ENCODE measurements around the gene RPTOR.

RPTOR gene

DNA sequence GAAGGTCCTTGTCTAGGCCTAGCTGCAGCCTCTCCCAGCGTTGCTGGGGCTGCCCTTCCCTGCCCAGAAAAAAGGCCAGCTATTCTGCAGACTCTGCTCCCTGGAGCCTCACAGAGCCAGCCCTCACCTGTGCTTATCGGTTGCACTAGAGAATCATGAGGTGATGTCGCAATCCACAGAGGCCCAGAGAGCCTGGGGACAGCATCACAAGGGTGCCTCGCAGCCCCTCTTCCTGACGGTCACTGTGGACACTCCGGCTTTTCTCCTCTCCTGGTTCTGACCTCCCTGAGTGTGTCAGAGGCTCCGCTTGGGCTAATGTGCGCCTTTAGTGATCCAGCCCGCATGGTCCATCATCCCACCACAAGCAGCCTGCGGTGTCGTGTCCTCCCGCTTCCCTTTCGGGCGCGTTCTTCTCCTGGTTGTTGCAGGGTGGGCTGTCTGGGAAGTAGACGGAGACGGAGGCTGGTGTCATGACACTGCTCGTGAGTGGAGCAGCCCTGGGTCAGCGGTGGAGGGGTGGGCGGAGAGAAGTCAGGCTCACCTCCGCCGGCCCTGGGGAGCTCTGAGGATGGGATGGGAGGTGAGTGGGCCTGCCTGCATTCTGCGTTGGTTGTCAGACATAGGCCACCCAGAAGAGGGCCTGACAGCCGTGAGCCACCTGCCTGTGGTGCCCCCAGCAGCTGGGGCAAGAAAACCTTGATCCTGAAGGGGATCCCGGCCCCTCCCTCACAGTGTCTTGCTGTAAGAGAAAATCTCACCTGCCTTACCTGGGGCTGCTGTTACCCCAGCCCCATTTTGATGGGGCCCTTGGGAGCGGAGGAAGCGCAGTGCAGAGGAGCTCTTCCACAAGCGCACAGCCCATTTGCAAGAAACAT is 281.1 kb downstream of the RPTOR start:
- DNase-seq = no peak

DNA sequence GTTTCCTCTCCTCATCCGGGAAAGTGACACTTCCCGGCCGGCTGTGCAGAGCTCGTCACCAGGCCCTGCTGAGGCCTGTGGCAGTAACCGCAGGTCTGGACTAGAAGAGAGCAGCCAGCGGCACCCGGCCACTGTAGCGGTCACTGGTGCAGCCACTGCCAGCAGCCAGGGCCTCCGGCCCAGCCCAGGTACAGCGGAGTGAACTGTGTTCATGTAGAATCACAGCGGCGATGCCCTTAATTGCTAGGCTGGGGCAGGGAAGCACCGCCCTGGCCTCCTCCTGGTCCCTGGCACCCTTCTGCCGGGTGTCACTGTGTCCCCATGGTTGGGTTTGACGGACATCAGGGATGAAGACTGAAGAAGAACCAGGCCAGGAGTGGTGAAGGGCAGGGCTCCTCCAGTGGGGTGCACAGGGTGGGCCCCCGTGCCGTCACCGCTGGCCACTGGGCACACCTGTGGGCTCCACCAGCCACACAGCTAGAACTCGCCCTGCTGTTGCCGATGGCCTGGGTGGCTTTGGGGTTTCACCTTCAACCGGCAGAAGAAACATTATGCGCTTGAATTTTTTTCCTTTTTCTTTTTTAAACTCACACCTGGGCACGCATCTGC is 281.8 kb downstream of the RPTOR start:
- no peak for DNase-seq

DNA sequence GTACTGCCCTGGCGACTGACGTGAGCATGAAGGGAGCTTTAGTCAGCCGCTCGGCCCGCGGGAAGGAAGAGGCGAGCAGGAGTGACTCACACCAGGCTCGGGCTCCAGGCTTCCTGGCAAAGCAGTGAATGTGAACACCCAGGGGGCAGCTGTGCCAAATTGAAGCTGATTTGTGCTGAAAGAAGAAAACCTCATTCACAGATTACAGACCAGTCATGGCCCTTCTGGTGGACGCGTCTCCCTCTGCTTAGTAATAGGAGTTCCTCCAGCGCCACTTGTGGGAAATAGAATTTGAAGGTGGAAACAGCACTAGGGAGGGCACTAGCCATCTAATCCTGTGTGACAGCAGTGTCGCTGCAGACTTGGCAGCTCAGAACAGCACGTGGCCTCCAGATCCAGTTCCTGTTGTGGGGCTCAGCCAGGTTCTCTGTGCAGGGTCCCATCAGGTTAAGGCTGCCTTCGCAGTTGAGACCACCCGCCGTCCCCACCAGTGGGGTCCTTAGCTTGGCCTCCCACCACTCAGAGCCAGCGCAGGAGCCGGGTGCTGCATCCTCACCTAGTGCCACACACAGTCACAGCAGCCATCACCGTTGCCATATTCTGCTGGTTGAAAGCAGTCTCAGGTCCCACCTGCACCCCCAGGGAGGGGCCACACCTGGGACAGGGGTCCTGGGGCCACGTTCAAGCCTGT is 282.5 kb downstream of the RPTOR start:
- DNase-seq = no peak

DNA sequence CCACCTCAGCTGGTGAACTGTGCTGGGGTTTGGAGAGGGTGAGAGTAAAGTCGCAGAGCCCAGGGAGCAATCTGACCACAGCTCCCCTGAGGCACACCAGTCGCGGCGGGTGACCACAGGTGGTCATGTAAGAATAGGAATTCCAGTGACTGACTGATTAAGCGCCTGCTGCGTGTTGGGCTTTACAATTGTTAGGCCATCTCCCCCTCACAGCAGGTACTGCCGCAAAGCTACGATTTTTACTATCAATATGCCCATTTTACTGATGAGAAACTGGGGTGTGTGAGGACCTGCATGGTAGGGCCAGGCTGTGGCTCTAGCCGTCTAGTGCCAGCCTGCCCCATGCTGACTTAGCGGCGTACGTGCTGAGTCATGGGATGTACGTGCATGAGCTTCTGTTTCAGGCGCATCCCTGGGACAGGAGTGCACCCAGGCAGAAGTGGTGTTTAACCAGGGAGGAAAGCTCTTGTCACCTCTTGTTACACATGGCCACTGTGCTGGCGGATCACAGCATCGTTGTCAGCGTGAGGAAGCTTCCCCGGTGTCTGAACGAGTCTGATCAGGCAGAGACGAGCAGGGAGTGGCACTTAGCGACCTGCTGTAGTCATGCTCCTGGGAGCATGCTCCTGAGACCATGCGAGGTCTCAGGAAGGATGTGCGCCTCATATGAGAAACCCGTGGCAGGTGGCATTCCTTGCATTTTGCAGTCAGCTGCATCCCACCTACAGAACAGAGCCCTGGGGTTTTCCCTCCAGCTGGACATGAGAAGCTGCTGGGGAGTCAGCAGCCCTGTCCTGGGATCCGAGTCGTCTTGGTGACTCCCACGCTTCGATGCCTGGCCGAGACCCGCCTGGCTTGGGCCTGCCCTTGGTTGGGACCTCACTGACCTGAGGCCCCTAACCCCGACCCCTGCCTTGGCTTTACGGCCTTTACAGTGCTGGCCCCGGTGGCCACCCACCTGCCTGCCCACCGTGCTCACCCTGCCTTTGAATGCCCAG is 283.3 kb downstream of the RPTOR start:
- DNase-seq = no peak

DNA sequence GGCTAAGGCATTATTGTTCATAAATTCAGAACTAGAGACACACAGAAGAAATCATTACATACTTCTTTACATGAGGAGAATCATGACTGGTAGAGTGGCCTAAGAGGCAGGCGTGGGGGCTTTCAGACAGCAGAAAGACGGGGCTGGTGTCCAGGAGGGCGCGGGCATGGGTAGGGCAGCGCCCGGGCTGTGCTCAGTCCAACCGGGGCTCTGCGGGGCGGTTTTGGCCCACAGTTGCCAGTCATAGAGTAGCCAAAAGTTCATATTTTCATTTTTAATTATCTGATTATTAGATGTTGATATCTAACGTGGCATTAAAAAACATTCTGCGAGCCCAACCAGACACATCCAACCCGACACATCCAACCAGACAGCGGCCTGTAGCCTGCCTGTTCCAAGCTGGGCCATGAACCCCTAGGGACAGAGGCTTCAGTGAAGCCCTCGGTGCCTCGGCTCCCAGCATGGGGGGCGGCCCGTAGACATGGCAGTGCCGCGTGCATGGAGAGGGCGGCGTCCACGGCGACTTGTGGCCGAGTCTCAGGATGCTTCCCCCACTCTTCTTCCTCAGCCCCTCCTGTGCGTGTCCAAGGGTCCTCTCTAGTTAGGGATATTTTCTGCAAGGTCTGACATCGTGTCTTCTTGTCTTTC is 284.7 kb downstream of the RPTOR start:
- no peak for DNase-seq

DNA sequence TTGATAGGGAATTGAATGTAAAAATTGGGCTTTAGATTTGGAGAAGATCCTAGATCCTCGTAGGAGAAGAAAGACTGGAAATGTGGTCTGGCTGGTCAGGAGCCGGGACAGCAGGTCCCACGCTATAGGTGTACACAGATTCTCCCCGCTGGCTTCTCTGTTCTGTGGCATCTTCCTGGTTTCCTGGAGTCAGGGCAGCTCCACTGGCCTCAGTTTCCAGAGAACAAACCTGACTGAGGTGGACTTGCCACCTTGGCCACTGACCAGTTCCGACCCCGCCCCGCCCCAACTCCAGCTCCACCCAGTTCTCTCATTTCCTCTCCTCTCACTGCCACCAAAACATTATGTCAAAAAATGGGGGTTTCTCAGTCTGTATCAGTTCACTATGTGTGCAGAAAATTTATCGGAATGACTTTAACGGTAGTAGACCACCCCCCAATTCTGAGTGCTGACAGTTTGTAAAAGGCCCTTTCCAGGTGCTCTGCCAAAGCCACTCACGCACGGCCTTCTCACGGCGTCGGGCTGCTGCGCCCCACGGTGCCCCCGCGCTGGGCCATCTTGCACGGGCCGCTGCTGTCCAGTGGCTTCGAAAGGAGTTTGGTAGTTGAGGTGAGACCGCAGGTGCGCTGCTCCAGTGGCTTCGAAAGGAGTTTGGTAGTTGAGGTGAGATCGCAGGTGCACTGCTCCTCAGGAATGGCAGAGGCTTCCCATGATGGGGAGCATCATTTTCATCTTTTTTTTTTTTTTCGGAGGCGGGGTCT is 285.6 kb downstream of the RPTOR start:
- DNase-seq = no peak

DNA sequence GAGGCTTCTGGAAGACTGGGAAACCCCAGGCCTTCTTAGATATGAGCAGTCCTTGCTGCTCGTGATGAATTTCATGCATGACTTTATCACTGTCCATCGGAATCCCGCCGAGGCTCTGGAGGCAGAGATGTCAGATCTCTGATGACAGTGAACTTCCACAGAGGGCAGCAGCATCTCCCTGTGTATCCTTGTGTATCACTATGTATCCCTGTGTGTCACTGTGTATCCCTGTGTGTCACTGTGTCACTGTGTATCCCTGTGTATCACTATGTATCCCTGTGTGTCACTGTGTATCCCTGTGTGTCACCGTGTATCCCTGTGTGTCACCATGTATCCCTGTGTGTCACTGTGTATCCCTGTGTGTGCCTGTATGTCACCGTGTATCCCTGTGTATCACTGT is 286.9 kb downstream of the RPTOR start:
- no peak for DNase-seq

DNA sequence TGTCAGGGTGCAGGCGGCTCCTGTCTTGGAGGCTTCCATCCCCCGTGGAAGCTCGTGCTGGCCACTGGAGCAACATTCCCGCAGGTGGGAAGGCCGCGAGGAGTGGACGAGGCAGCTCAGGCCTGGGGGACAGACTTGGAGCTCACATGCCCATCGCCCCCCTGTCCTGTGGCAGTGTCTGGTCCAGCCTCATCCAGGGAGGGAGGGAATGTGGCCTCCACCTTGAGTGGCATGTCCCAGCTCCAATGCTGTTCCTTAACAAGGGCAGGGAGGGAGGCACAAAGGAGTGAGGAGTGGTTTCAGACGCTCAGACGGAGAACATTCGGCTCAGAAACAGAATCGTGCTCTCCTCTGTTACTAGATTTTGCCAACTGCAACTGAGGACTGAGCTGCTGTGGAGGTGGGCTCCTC is 287.6 kb downstream of the RPTOR start:
- no peak for DNase-seq

DNA sequence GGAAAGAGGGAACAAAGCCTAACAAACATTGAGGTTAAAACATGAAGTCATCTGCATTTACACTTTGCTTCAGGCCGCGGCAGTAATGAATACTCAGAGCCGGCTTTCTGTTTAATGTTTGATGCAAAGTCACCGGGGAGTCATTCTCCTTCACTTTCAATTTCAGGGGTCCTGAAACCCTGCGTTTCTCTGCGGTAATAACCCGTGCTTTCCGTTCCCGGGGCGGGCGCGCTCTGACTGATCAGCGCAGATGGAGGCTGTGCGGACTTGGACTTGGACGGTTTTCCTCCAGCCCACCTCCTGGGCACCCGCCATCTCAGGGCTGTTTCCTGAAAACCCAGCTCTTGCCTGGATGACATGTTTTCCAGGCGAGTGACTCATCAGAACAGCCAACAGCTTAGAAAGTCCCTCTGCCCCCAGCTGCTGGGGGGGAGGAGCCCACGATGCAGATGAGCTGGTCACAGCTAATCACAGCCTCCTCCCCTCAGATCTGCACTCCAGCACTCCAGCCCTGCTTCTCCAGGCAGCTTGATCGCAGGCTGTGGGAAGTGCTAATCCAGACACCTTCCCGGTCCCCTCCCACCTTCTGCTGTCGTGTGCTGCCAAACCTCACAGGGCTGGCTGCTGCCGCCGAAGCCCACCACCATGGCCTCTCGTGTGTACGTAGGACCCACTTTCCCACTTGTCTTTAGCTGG is 288.4 kb downstream of the RPTOR start:
- no peak for DNase-seq

DNA sequence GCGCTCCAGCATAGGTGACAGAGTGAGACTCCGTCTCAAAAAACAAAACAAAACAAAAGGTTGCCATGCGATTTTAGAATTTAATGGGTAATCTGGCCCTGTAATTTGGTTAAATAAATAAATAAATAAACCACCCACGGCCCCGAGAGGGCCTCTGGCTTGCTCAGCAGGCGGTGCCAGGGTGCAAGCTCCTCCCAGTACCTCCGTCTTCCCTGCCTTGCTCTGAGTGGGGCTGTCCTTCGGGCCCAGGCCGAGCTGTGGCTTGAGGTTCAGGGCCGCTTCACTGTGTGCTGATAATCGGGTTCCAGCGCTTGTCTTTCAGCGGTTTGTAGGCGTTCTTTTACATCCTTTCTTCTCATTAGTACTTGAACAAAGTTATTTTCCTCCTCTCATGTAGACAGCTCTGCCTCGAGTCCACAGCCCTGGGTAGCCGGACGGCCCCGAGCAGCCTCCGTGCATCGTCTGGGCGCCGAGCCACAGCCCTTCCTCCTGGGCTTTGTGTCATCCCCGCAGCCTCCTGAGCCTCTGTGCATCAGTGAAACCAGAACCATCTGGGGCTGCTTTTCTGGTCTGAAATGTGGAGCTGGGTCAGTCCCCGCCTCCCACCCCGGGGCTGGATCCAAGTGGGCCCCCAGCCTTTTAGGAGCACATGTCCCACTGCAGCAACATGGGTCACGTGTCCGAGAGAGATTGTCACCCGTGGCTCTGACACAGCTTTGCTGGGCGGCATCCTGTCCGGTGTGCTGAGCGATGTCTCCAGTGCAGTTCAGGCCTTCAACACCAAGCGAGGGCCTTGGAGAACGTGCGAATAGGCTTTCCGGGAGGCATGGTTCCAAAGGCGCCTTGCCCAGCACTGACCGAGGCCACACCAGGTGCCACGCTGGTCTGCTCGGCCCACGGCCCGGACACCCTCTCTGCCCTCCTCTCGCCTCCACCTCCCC is 289.6 kb downstream of the RPTOR start:
- no peak for DNase-seq

DNA sequence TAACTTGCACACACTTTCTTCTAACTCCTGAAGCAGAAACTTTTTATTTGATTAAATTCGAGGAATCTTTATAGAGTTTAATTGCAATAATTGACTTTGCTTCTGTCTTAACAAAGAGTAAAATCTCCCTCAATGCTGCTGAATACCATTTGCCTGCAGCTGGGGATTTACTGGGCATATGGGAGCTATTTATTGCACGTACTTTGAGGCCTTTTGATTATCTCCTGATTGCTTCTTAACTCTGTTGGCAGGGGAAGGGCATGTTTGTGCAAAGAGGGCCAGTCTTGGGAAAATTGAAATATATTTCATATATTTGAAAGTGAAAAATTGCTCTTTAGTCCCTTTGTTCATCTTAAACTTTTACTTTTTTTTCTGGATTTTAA is 290.2 kb downstream of the RPTOR start:
- DNase-seq = no peak

DNA sequence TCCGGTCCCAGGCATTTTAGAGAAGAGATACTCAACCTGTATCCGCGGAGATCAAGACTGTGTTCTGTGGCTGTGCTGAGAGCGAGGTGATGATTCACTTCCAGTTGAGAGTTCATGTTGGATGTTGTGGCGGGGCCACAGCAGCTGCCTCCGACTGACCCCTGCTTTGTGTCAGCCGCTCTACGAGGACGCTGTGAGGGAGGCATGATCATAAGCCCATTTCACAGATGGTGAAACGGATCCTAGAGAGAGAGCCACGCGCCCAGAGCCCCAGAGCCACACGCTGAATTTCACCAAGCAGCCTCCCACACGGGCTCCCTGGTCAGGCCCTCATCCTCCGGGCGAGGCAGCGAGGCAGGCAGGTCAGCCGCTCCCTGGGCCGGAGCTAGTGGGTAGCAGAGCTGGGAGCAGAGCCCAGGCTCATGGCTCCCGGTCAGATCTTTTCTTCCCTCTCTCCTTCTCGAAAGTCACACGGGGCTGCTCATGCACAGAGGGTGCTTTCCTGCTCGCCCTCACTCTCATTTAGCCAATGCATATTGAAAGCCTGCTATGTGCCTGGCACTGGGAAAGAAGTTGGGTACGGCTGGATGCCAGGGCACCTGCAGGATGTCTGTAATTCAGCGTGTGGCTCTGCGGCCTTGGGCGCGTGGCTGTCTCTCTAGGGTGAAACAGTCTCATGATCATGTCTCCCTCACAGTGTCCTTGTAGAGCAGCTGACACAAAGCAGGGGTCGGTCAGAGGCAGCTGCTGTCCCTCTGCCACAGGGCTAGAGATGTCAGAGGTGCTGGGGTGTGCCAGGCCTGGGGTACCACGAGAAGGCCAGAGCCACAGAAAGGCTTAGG is 291.4 kb downstream of the RPTOR start:
- no peak for DNase-seq

DNA sequence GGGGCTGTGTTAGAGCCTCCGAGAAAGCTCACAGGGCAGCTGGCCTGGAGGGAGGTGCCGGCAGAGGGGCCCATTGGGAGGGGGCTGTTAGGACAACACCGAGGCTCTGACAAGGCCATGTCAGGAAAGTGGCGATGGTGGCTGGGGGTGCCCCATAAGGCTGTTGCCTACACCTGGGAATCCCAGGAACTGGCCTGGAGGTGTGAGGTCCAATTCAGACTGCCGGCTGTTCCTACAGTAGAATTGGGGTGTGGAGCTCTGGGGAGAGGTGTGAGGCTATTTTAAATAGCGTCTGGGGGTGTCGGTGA is 292.0 kb downstream of the RPTOR start:
- DNase-seq = no peak

DNA sequence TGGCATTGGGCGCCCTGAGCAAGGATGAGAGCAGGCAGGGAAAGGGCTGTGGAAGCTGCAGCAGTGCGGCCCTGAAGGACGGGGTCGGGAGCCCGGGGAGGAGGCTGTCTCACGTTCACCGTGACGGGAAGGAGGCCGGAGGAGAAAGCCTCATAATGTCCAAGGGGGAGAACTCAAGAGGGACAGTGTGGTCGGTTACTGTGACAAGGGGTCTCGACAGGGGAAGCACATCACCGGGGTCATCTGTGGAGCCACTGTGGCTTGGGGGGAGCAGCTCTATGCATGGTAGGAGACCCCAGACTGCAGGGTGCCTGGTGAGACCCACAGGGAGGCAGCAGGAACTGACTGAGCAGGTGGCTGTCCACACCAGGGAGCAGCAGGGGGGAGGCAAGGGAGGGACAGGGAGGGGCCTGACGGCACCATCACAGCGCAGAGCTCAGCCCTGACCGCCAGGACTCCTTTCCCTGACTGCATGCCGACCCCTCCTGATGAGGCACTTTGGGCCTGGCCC is 292.4 kb downstream of the RPTOR start:
- no peak for DNase-seq

DNA sequence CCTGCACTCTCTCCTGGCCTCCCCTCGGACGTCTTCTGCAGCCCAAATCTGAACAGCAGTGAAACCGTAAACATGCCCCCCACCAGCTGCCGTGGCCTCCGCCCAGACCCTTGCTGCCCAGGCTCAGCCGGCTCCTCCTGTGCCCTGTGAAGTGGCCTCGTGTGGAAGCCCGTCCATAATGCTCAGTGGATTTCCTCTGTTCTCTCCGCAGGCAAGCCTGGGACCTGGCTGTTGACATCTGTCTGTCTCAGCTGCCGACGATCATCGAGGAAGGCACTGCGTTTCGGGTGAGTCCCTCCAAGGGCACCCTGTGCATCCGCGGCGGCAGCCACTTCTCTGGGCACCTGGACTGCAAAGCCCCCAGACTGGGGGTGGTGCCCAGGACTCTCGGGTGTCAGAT is 293.1 kb downstream of the RPTOR start:
- DNase-seq = no peak

DNA sequence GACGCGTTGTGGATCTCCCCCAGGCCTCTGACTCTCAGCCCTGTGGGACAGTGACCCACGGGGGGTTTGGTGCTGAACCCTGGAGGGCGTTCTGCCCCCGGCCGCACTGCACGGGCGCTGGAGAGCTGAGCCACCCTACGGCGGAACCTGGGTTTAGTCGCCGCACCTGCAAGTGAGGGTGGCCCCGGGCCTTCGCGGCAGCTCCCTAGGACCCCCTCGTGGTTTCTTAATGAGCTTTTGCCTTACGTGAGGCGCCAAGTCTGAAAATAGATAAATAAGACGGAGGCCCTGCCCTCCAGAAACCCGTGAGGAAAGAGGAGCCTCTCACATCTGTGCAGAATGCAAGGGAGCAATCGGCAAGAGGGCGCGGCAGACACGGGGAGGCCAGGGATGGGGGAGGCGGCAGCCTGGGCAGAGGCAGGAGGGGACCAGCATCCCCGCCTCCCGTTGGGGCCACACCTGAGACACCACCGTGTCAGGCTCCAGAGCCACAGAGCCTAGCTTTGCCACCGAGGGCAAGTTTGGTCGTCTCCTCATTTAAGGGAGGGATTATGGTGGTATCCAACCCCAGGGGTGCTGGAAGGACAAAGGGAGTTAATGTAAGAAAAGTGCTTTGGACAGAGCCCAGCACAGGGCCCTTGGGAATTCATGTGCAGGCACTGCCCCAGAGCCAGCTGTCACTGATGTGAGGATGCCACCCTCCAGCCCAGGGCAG is 293.8 kb downstream of the RPTOR start:
- no peak for DNase-seq

DNA sequence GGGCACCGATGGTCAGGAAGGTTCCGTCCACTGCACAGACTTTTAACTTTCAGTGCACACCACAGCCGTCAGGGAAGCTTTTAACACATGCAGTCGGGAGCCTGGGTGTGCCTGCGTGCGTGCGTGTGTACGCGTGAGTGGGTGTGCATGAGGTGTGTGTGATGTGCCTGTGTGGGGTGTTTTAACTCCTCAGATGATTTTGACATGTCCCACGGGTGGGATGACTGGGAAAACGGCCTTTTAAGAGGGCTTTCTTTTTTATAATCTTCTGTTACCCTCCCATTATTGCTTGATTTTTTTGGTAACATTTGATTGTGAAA is 294.3 kb downstream of the RPTOR start:
- no peak for DNase-seq

DNA sequence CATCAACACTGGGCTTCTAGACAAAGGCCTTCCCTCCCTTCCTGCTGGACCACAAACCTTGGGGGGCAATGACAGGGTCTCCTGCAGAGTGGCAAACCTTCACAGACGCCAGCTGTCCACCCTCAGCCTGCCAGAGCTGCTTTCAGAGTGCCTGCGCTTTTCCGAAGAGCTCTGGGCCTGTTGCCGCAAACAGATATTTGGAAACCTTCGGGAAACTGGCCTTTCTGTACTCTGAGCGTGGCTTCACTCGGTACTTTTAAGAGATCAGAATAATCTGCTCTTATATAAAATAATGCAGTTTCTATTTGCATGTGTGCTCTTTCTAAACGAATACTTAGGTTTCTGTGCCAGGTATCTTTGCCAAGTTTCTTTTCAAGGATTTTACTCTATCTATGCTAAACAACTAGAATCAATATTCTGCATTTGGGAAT is 294.9 kb downstream of the RPTOR start:
- DNase-seq = no peak
